Measurements from ENCODE around the gene PIK3R6. TPM values are rescaled to one million over a fixed set of nuclear protein-coding genes. Genes with fewer than 3 reads are reported as not detected.

Gene PIK3R6
- total RNA-seq, 1 donor from 2014 or later: not detected

DNA sequence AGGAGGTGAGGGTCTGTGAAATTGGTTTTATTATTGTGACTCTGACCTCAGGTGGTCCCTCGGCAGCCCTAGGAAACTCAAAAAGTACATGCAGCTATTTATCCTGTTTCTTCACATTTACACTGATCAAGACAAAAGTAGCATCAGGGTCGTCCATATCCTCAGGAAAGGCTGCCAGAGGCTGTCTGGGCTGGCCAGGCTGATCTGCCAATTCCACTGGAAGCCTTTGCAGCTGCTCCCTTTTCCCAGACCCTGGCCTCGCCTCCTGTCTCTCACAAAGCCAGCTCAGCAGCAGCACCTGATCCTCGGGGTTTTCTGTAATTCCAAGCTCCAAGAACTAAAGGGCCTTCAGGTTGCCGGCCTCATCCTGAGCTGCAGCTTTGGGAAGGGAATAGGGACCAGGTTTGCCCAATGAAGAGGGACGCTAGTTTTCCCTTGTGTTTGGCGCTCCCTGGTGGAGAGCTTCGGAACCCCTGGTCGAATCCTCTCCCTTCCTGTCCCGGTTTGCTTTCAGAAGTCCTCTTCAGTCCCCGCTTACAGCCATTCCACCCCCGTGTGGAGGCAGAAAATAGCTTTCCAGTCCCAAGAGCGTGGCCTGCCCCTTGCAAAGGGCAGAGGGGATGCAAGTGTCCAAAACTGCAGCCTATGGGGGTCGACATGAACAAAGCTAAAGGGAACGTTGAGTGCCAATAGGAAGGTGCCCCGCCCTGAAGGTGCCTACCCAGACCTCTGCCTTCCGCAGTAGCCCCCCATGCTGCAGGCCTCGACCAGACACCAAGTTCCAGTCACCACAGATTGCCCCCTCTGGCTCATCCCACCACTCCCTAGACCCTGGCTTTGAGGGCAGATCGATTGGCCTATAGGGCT lies 81.7 kb downstream of the PIK3R6 start:
- DNase-seq (ENCODE audit: low read depth): no peak
- TF ChIP-seq, protein P1, sequence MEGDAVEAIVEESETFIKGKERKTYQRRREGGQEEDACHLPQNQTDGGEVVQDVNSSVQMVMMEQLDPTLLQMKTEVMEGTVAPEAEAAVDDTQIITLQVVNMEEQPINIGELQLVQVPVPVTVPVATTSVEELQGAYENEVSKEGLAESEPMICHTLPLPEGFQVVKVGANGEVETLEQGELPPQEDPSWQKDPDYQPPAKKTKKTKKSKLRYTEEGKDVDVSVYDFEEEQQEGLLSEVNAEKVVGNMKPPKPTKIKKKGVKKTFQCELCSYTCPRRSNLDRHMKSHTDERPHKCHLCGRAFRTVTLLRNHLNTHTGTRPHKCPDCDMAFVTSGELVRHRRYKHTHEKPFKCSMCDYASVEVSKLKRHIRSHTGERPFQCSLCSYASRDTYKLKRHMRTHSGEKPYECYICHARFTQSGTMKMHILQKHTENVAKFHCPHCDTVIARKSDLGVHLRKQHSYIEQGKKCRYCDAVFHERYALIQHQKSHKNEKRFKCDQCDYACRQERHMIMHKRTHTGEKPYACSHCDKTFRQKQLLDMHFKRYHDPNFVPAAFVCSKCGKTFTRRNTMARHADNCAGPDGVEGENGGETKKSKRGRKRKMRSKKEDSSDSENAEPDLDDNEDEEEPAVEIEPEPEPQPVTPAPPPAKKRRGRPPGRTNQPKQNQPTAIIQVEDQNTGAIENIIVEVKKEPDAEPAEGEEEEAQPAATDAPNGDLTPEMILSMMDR (IDR thresholded peaks at IDR 0.05; ENCODE audit: insufficient read depth, low read length, poor library complexity, severe bottlenecking): peak; percentile 80
- H3K27me3 ChIP-seq (ENCODE audit: control insufficient read depth, insufficient read depth, low read length): no peaks in the 10 kb centered on the region
- no peak overlapping the region for H3K4me3 ChIP-seq (ENCODE audit: low read depth, low read length)
- H3K36me3 ChIP-seq (ENCODE audit: control insufficient read depth, insufficient read depth, low read length): no peaks in the 10 kb centered on the region

DNA sequence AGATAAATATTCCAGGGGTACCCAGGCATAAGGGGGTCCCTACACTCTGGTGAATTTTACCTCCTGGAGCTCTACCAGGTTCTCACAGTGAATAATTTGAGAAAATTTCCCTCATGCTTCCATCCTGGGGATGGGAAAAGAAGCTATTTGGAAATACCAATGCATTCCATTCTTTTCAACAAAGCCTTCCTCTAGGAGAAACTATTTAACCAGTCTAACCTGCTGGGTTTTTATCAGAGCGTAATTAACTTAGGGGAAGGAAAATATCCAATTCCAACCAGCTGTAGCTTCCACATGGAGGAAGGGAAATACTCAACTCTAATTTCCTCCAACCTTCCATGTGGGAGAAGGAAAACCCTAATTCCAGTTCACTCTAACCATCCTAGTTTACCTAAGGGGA lies 85.3 kb downstream of the PIK3R6 start:
- H3K36me3 ChIP-seq (ENCODE audit: control insufficient read depth, insufficient read depth, low read length): no peaks in the 10 kb centered on the region
- no peak overlapping the region for H3K4me3 ChIP-seq (ENCODE audit: low read depth, low read length)
- TF ChIP-seq, protein P1 (IDR thresholded peaks at IDR 0.05; ENCODE audit: insufficient read depth, low read length, poor library complexity, severe bottlenecking): no peak
- no peaks in the 10 kb centered on the region for H3K27me3 ChIP-seq (ENCODE audit: control insufficient read depth, insufficient read depth, low read length)
- no peak for DNase-seq (ENCODE audit: low read depth)

DNA sequence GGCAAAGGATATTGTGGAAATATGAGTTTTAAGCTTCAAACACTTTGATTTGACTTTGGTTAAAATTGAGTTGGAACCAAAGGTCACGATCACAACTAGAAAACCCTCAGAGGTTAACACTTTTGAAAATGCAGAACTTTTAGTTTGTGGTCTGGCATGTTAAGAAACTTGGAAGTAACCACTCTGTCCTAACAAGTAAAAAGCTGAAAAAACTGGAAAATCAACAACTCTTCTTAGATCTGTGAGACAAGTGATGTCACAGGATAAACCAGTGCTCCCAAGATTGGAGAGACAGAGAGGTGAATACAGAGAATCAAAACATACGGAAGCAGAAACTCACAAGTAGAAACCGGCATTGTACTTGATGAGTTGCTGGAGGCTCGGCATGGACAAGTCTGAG lies 85.7 kb downstream of the PIK3R6 start:
- H3K27me3 ChIP-seq (ENCODE audit: control insufficient read depth, insufficient read depth, low read length): no peaks in the 10 kb centered on the region
- H3K4me3 ChIP-seq (ENCODE audit: low read depth, low read length): no peak overlapping the region
- no peak for DNase-seq (ENCODE audit: low read depth)
- no peaks in the 10 kb centered on the region for H3K36me3 ChIP-seq (ENCODE audit: control insufficient read depth, insufficient read depth, low read length)
- TF ChIP-seq, protein P1 (IDR thresholded peaks at IDR 0.05; ENCODE audit: insufficient read depth, low read length, poor library complexity, severe bottlenecking): no peak

DNA sequence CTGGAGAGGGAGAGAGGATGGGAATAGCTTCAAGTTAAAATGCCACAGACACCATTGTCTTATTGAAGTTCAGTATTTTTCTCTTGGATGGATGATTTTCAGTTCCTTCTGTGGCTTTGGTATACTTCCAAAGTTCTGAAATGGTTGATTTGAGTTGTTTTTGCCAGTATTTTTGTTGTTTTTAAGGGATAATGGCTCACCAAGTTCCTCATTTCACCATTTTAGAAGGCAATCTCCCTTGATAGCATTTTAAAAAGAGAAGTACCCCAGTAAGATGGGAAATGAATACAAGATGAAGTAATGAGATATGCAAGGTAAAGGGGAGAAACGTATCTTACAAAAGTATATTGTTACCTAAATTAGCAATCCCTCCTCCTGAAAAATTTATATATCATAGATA lies 90.6 kb downstream of the PIK3R6 start:
- Histone ChIP-seq H3K36me3 (ENCODE audit: control insufficient read depth, insufficient read depth, low read length) (no peaks in the 10 kb centered on the region), H3K4me3 (ENCODE audit: low read depth, low read length) (no peak overlapping the region), H3K27me3 (ENCODE audit: control insufficient read depth, insufficient read depth, low read length) (no peaks in the 10 kb centered on the region)
- TF ChIP-seq, protein P1 (IDR thresholded peaks at IDR 0.05; ENCODE audit: insufficient read depth, low read length, poor library complexity, severe bottlenecking): no peak
- no peak for DNase-seq (ENCODE audit: low read depth)

DNA sequence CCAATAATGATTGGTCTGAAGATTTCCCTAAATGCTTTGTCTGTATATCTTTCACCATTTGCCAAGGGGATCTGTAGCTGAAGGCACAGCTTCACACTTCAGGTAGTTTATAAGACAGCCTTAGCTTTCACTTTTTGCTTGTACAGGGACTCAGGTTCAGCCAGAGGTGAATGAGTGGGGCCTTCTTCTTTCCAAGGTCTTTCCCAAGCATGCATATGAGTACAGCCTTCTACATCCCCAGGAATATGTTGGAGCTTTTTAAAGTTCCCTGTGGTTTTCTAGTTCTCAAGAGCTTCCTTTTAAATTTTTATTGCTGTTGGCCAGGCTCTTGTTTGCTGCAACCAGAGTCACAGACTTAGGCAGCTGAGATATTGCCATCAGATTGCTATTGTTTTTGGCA lies 91.2 kb downstream of the PIK3R6 start:
- H3K4me3 ChIP-seq (ENCODE audit: low read depth, low read length): no peak overlapping the region

More for the DNA sequence above, 91.2 kb downstream of the PIK3R6 start:
- TF ChIP-seq, protein P1 (IDR thresholded peaks at IDR 0.05; ENCODE audit: insufficient read depth, low read length, poor library complexity, severe bottlenecking): no peak
- Histone ChIP-seq H3K36me3 (ENCODE audit: control insufficient read depth, insufficient read depth, low read length) (no peaks in the 10 kb centered on the region), H3K27me3 (ENCODE audit: control insufficient read depth, insufficient read depth, low read length) (no peaks in the 10 kb centered on the region)
- no peak for DNase-seq (ENCODE audit: low read depth)
